Omental fat pad (tissue), 4 donors: ENCODE results near the gene KIZ. TPM values are rescaled to one million over a fixed set of nuclear protein-coding genes. Genes with fewer than 3 reads are reported as not detected.

Experiments
- ATAC-seq: fragments of 150-250 bp; one replicate; pipeline ENCODE4 v1.9.1; 2016; ENCODE audit warnings: mild to moderate bottlenecking, moderate library complexity; ENCODE audit not compliant: low FRiP score
- DNase-seq: peaks from one replicate; pipeline ENCODE4 v3.0.0-alpha.2; 2019; ENCODE audit warnings: low spot score
- CTCF ChIP-seq, 3 donors: fragments of 450-650 bp; IDR thresholded peaks; one replicate each; pipeline ENCODE4 v1.5.1; 2016 to 2017; ENCODE audit warnings: antibody characterized with exemption in 3 of 3, mild to moderate bottlenecking in 3 of 3, moderate library complexity in 2 of 3
- total RNA-seq, 4 donors: library from RNA; depleted of rRNA; stranded (reverse); fragments of >200 nt; gene quantifications; one replicate each; pipeline ENCODE4 v1.1.0, GENCODE V29; 2016

Gene KIZ
- total RNA-seq, 4 donors from 2014 or later: 19.1 to 33.7 (median 23.7) TPM

- TF ChIP-seq CTCF (IDR thresholded peaks at IDR 0.05): no peak
- ATAC-seq (no peak), DNase-seq (no peak)
These were observed 106.8 kb downstream of the KIZ start for GRCh38 chr20:21232546-21233280.

GRCh38 chr20:21234324-21234723 lies 108.4 kb downstream of the KIZ start:
- no peak for ATAC-seq
- TF ChIP-seq CTCF (IDR thresholded peaks at IDR 0.05): no peak
- DNase-seq: no peak

DNA sequence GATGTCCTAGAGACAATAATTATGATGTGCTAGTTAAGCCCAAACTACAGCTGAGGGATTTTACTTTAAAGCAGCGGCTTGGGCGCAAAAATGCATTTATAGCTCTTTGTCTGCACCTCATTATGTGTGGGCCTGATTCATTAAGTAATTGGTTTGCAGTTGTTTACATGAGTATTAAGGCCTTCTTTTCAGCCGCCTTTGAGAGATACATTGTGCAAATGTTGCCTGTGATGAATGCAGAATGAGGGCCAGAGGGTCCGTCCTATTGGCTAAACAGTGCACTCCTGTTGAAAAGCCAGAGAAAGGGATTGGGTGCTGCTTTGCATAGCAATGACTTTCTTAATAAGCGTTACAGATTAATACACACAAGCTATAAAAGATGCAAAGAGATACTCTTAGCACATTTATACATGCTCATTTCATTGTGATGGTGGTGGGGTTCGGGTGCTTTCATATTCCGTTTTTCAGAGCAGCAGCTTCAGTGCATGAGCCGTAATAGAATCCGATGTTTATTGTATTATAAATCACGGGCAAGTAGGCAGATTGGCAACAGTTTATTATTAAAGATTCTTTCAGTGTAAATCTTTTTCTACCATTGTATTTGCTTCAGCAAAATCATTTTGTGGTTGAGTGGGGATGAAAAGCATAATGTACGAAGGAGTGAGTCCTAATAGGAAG lies 109.1 kb downstream of the KIZ start:
- TF ChIP-seq CTCF (IDR thresholded peaks at IDR 0.05): no peak
- DNase-seq (no peak), ATAC-seq (no peak)

DNA sequence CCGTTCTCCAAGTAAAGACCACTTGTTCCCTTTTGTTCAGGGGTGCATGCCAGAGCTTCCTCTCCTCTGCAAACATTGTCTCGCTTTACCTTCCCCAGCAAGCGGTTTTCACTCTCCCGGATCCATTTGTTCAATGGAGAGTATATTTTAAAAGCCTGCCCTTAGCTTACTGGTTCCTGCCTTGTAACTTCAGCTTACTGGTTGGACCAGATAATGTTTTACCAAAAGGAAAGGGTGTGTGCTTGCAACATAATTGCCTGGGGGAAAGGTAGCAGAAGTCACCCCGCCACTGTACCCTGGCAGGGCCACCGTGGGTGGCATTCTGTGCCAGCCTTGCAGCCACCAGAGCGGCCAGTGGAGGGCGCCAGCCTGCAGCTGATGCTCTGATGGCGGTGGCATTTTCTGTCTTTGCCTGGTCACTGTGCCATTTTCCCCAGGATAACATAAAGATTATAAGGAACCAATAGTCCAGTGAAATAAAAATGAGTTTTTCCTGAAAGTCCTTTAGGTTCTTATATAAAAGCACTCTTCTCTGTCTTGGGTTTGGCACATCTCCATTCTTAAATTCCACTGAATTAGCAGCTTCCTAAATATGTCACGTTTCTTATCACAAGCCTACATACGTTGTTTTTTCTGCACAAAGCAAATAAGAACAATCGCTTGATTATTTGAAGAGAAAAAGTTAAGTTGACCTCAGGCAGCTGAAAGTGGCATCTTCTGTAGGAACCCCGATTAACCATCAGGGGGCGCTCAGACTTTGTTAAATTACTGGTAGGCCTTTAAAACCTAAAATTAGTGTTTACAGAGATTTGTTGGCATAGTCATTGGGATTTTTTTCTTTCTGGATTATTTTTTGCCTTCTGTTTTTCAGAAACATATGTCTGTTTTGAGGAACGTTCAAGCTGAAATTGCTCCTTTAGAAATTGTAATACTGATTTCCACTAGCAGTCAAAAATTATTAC lies 109.9 kb downstream of the KIZ start:
- ATAC-seq (peak; percentile 54), DNase-seq (peak; percentile 34)
- TF ChIP-seq CTCF (IDR thresholded peaks at IDR 0.05): peak in 1 of 3 donors; percentile 15

DNA sequence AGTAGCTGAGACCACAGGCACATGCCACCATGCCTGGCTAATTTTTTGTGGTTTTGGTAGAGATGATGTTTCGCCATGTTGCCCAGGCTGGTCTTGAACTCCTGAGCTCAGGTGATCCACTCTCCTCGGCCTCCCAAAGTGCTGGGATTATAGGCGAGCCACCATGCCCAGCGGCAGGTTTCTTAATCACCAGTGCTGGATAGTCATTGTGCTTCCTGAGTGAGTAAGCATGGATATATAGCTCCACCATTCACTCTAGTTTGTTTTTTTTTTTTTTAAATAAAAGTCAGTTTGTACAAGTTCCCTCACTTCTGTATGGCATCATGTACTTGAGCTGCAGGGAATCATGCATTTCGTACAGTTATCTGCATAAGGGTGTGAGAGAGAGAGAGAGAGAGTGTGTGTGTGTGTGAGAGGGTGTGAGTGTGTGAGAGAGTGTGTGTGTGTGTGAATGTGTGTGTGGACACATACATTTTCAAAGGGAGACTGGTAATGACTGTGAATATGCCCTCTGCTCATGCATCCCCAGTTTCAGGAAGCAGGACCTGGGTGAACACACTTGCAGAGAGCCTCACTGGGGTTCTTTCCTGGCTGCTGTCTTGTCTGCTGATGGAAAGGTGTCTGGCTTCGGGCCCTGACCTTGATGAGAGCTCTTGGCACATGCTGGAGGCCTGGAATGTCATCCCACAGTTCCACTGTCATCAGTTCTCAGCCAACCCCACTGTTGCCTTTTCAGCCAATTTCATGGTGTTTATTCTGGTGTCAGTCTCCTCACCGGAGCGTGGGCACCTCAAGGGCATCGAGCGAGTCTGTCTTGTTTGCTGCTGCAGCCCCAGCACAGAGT lies 112.3 kb downstream of the KIZ start:
- DNase-seq (no peak), ATAC-seq (no peak)
- TF ChIP-seq CTCF (IDR thresholded peaks at IDR 0.05): no peak
